ENCODE measurements around the gene ZNF708. TPM values are rescaled to one million over a fixed set of nuclear protein-coding genes. Genes with fewer than 3 reads are reported as not detected.

Gene ZNF708
- total RNA-seq, 1 experiment from 2014 or later = 5.0 TPM

Other genes starting within 250 kb of the ZNF708 start
- gene ZNF714, start 247.2 kb downstream of the ZNF708 start, total RNA-seq (2014; rRNA removed; shearing (Covaris generic)) = 14.4 and 25.8 TPM in 2 replicates
- gene ZNF431, start 187.4 kb downstream of the ZNF708 start, total RNA-seq (2014; rRNA removed; shearing (Covaris generic)) = 3.7 and 7.4 TPM in 2 replicates
- gene ZNF738, start 29.6 kb upstream of the ZNF708 start, total RNA-seq (2014; rRNA removed; shearing (Covaris generic)) = 11.5 and 18.4 TPM in 2 replicates
- 2.1 and 3.1 TPM in 2 replicates for gene ZNF493, start 67.7 kb upstream of the ZNF708 start, total RNA-seq (2014; rRNA removed; shearing (Covaris generic))
- gene ZNF429, start 176.2 kb upstream of the ZNF708 start, total RNA-seq (2014; rRNA removed; shearing (Covaris generic)) = 2.4 and 3.0 TPM in 2 replicates

All from SJSA1 (cell line).